Measurements from ENCODE around the gene ARFRP1. TPM values are rescaled to one million over a fixed set of nuclear protein-coding genes. Genes with fewer than 3 reads are reported as not detected.
A peak's percentile ranks its signal among the peaks of the same experiment; 100 is the strongest.

Gene ARFRP1
- total and polyA plus RNA-seq, 12 donors: 34.9 to 59.1 (median 40.0) TPM

DNA sequence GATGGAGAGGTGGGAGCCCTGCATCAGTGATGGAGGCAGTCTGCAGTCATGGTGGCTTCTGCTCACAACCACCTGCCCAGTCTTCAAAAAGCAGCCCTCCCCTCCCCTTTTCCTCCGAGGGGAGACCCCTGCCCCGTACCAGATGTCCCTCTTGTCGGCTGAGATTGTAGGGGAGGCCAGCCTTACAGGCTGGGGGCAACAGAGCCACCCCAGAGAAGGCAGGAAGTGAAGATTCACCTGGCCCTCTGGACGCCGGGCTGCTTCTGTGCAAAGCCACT lies 6.8 kb downstream of the ARFRP1 start:
- Histone ChIP-seq H3K27me3 (no peaks in the 10 kb centered on the region), H3K4me1 (peaks cover 17 to 54% (median 42%) of the 10 kb centered on the region in 9 donors), H3K4me3 (no peak overlapping the region), H3K27ac (peak overlapping the region in 4 of 10 donors; percentile 15 to 93 (median 56)), H3K9me3 (no peaks in the 10 kb centered on the region), H3K36me3 (peaks cover 0 to 81% (median 15%) of the 10 kb centered on the region in 9 donors)
- ATAC-seq (no peak), DNase-seq (no peak)
- TF ChIP-seq, protein P1, sequence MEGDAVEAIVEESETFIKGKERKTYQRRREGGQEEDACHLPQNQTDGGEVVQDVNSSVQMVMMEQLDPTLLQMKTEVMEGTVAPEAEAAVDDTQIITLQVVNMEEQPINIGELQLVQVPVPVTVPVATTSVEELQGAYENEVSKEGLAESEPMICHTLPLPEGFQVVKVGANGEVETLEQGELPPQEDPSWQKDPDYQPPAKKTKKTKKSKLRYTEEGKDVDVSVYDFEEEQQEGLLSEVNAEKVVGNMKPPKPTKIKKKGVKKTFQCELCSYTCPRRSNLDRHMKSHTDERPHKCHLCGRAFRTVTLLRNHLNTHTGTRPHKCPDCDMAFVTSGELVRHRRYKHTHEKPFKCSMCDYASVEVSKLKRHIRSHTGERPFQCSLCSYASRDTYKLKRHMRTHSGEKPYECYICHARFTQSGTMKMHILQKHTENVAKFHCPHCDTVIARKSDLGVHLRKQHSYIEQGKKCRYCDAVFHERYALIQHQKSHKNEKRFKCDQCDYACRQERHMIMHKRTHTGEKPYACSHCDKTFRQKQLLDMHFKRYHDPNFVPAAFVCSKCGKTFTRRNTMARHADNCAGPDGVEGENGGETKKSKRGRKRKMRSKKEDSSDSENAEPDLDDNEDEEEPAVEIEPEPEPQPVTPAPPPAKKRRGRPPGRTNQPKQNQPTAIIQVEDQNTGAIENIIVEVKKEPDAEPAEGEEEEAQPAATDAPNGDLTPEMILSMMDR (IDR thresholded peaks at IDR 0.05): no peak
- intact Hi-C loops (cut with DNase I): no loop called here
- WGBS, 2 donors: 71 to 86% methylated on average over 5 of the region's 5 CpGs

DNA sequence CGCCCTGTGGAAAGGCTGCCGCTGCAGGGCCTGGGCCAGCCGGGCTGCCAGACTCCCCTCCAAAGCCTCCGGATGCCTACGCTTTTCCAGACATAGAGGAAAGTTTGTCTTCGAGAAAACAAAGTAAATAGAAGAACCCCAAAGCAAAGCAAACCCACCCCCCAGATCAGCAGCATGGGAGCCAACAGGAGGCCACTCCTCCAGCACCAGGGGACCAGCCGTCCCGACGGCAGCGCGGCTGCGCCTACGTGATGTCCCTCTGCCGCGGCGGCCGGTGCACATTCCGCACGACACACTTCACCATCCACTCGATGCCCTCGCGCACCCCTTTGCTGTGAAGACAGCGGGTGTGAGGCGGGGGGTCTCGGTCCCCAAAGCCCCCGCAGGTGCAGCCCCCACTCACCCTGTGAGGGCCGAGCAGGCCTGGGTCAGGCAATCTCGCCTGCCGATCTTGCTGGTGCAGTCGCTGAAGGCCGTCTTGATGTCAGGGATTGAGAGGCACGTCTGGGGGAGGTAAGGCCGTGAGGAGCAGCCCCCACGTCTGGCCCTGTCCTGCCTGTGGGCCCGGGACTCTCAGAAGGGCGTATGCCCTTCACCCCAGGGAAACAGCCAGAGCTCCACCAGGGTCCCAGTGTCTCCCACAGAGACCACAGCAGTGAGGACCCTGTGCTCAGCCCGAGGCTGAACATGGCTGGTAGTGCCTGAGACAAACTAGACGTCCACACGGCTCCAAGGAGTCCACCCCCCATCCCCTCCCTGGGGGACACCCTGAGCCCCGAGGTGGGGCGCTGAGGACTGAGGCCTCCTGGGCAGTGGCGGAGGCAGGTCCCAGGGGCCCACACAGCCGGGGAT lies 7.4 kb downstream of the ARFRP1 start:
- Histone ChIP-seq H3K4me3 (no peak overlapping the region), H3K27ac (peak overlapping the region in 6 of 10 donors; percentile 60 to 93 (median 72)), H3K4me1 (peaks cover 19 to 58% (median 45%) of the 10 kb centered on the region in 9 donors), H3K9me3 (no peaks in the 10 kb centered on the region), H3K27me3 (no peaks in the 10 kb centered on the region), H3K36me3 (peaks cover 0 to 80% (median 9%) of the 10 kb centered on the region in 9 donors)
- DNase-seq: no peak
- ATAC-seq: no peak
- intact Hi-C loops (cut with DNase I): no loop called here
- 86% methylated on average over 43 of the region's 43 CpGs for WGBS, 2 donors
- TF ChIP-seq, protein P1 (IDR thresholded peaks at IDR 0.05): no peak

DNA sequence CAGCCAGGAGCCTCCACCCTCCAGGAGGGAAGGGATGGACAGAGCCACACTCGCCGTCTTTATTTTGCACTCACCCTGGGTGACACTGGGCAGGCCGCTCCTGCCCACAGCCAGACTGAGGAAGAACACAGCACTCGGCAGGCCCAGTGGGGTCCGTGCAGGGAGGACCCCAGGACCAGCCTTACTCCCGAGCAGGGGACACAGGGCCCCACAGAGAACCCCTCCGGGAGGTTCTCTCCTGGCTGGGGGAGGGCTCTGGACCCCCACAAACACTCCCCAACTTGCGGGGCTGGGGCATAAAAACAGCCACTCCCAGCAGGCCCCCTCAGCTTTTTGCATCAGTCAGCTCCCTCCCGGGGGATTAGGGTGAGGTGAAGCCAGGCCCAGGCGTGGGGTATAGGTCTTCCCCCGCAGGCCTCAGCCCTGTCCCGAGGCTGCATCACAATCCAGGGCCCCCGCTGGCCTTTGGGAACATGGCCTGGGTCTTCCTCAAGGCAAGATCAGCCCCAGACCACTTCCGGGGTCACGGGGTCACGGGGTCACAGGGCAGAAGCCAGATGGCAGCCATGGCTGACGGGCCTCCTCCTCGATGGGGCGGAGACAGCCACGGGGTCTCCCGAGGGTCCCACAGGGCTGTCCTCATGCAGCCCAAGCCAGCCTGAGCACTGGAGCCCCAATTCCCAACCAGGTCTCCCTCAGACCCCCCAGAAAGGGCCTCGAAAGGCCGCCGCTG lies 8.1 kb downstream of the ARFRP1 start:
- Histone ChIP-seq H3K4me3 (no peak overlapping the region), H3K9me3 (no peaks in the 10 kb centered on the region), H3K4me1 (peaks cover 22 to 64% (median 52%) of the 10 kb centered on the region in 9 donors), H3K27me3 (no peaks in the 10 kb centered on the region), H3K27ac (peak overlapping the region in 9 of 10 donors; percentile 38 to 93 (median 65)), H3K36me3 (peaks cover 0 to 80% (median 7%) of the 10 kb centered on the region in 9 donors)
- intact Hi-C loops (cut with DNase I): no loop called here
- ATAC-seq: no peak
- TF ChIP-seq, protein P1 (IDR thresholded peaks at IDR 0.05): no peak
- peak in 1 of 2 donors; percentile 8 for DNase-seq
- 79 to 80% methylated on average over 24 of the region's 24 CpGs for WGBS, 2 donors

DNA sequence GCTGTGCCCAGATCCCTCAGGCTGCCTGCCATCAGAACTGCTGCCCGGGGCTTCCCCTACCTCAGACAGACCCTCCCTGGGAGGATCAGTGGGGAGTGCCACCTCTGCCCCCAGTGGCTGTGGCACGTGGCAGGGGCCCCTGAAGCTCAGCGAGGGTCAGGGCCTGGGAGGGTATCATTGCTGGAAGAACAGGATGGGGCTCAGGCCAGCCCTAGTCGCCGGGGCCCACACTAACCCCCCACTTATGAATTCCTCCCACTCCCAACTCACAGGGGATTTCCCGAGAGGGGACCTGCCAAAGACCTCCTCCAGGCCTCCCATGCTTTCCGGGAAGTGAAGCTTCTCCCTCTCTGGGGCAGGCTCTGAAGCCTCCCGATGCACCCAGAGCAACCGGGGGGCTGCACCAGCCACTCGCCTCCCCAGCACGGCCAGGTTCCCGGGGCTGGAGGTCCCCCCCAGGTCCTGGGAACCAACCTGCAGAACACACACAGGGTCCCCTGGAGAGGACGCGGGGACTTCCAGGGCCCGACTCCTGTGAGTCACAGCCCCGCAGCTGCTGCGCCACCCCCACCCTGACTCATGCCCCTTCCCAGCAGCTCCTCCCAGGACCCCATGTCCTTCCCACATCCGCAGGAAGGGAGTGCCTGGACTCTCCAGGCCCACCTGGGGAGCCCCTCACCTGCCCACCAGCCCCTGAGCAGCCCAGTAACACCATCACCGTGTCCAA lies 8.9 kb downstream of the ARFRP1 start:
- H3K27me3 ChIP-seq: no peaks in the 10 kb centered on the region
- ATAC-seq (peak; percentile 12 to 77 (median 26)), DNase-seq (peak in 1 of 2 donors; percentile 50)
- no peaks in the 10 kb centered on the region for H3K9me3 ChIP-seq
- WGBS, 2 donors: 30 to 48% methylated on average over 19 of the region's 19 CpGs
- H3K4me1 ChIP-seq: peaks cover 22 to 64% (median 53%) of the 10 kb centered on the region in 9 donors
- H3K4me3 ChIP-seq: peak overlapping the region in 1 of 10 donors; percentile 3
- peak overlapping the region in 9 of 10 donors; percentile 38 to 93 (median 65) for H3K27ac ChIP-seq
- TF ChIP-seq, protein P1 (IDR thresholded peaks at IDR 0.05): no peak
- intact Hi-C loops (cut with DNase I): no loop called here
- peaks cover 0 to 80% (median 5%) of the 10 kb centered on the region in 9 donors for H3K36me3 ChIP-seq

Data from heart right ventricle (tissue), 16 donors.